ENCODE data around the gene LRMDA. TPM values are rescaled to one million over a fixed set of nuclear protein-coding genes. Genes with fewer than 3 reads are reported as not detected.

Gene LRMDA
- total and polyA plus RNA-seq, 2 donors from 2014 or later = 23.2 to 48.6 TPM

GRCh38 chr10:75649466-75649865 lies 218.0 kb downstream of the LRMDA start:
- DNase-seq = no peak
- Histone ChIP-seq H3K4me1 (ENCODE audit: control insufficient read depth in 2 of 3, insufficient read depth in 2 of 3, low read depth in 1 of 3, low read length in 3 of 3) (peaks cover 2 to 10% (median 4%) of the 10 kb centered on the region in 3 donors), H3K4me3 (ENCODE audit: low read length in 3 of 3) (no peak overlapping the region), H3K9ac (ENCODE audit: low read length in 3 of 3) (no peak overlapping the region), H3K27ac (ENCODE audit: low read depth in 2 of 2, low read length in 2 of 2) (no peak overlapping the region), H3K36me3 (ENCODE audit: control insufficient read depth in 2 of 3, insufficient read depth in 3 of 3, low read length in 3 of 3) (no peaks in the 10 kb centered on the region), H3K27me3 (ENCODE audit: control insufficient read depth, insufficient read depth, low read length) (no peaks in the 10 kb centered on the region), H3K9me3 (ENCODE audit: control insufficient read depth in 2 of 3, insufficient read depth in 1 of 3, low read length in 3 of 3) (no peaks in the 10 kb centered on the region)
- TF ChIP-seq, protein P1, sequence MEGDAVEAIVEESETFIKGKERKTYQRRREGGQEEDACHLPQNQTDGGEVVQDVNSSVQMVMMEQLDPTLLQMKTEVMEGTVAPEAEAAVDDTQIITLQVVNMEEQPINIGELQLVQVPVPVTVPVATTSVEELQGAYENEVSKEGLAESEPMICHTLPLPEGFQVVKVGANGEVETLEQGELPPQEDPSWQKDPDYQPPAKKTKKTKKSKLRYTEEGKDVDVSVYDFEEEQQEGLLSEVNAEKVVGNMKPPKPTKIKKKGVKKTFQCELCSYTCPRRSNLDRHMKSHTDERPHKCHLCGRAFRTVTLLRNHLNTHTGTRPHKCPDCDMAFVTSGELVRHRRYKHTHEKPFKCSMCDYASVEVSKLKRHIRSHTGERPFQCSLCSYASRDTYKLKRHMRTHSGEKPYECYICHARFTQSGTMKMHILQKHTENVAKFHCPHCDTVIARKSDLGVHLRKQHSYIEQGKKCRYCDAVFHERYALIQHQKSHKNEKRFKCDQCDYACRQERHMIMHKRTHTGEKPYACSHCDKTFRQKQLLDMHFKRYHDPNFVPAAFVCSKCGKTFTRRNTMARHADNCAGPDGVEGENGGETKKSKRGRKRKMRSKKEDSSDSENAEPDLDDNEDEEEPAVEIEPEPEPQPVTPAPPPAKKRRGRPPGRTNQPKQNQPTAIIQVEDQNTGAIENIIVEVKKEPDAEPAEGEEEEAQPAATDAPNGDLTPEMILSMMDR (IDR thresholded peaks at IDR 0.05; ENCODE audit: borderline replicate concordance, extremely low read depth, insufficient read depth) = no peak
- FAIRE-seq = no peak
- intact Hi-C loops (cut with DNase I) = no loop called here

- Histone ChIP-seq H3K27me3 (ENCODE audit: control insufficient read depth, insufficient read depth, low read length) (no peaks in the 10 kb centered on the region), H3K27ac (ENCODE audit: low read depth in 2 of 2, low read length in 2 of 2) (no peak overlapping the region), H3K9ac (ENCODE audit: low read length in 3 of 3) (no peak overlapping the region), H3K9me3 (ENCODE audit: control insufficient read depth in 2 of 3, insufficient read depth in 1 of 3, low read length in 3 of 3) (no peaks in the 10 kb centered on the region), H3K4me1 (ENCODE audit: control insufficient read depth in 2 of 3, insufficient read depth in 2 of 3, low read depth in 1 of 3, low read length in 3 of 3) (peaks cover 2 to 16% (median 10%) of the 10 kb centered on the region in 3 donors), H3K36me3 (ENCODE audit: control insufficient read depth in 2 of 3, insufficient read depth in 3 of 3, low read length in 3 of 3) (no peaks in the 10 kb centered on the region), H3K4me3 (ENCODE audit: low read length in 3 of 3) (no peak overlapping the region)
- intact Hi-C loops (cut with DNase I) = no loop called here
- no peak for DNase-seq
- TF ChIP-seq, protein P1 (IDR thresholded peaks at IDR 0.05; ENCODE audit: borderline replicate concordance, extremely low read depth, insufficient read depth) = no peak
- FAIRE-seq = no peak
Observed at GRCh38 chr10:75650648-75651047, 219.2 kb downstream of the LRMDA start.

GRCh38 chr10:75651417-75651816 lies 220.0 kb downstream of the LRMDA start:
- Histone ChIP-seq H3K9ac (ENCODE audit: low read length in 3 of 3) (no peak overlapping the region), H3K36me3 (ENCODE audit: control insufficient read depth in 2 of 3, insufficient read depth in 3 of 3, low read length in 3 of 3) (no peaks in the 10 kb centered on the region), H3K4me3 (ENCODE audit: low read length in 3 of 3) (no peak overlapping the region), H3K27ac (ENCODE audit: low read depth in 2 of 2, low read length in 2 of 2) (no peak overlapping the region), H3K27me3 (ENCODE audit: control insufficient read depth, insufficient read depth, low read length) (no peaks in the 10 kb centered on the region), H3K4me1 (ENCODE audit: control insufficient read depth in 2 of 3, insufficient read depth in 2 of 3, low read depth in 1 of 3, low read length in 3 of 3) (peaks cover 2 to 17% (median 11%) of the 10 kb centered on the region in 3 donors), H3K9me3 (ENCODE audit: control insufficient read depth in 2 of 3, insufficient read depth in 1 of 3, low read length in 3 of 3) (no peaks in the 10 kb centered on the region)
- DNase-seq (no peak), FAIRE-seq (no peak)
- TF ChIP-seq, protein P1 (IDR thresholded peaks at IDR 0.05; ENCODE audit: borderline replicate concordance, extremely low read depth, insufficient read depth) = no peak
- intact Hi-C loops (cut with DNase I) = no loop called here

DNA sequence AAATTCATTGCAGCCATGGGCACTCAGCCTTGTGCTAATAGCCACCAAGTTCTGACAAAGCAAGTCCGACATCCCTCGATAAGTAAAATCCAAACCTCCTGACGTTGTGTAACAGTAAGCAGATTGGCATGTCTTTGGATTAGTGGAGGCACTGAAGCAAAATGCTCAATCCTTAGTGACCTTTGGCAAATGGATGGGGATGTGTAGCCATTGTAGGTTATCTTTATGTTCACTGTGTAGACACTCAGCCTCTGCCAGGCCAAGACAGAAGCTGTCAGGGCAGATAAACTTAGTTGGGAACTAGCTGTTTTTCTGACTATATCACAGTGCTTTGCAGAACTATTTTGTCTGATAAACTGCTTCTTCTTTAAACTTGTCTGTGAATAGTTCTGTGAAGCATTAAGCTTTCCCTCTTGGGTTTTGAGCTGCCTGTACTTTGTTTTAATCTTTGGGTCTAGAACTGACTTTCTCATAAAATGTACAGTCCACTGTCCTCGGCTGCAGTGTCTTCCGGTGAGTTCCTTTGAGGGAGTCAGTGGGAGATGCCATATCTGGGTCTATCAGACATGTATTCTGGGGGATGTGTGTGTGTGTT lies 220.8 kb downstream of the LRMDA start:
- Histone ChIP-seq H3K27ac (ENCODE audit: low read depth in 2 of 2, low read length in 2 of 2) (no peak overlapping the region), H3K4me1 (ENCODE audit: control insufficient read depth in 2 of 3, insufficient read depth in 2 of 3, low read depth in 1 of 3, low read length in 3 of 3) (peaks cover 2 to 13% (median 11%) of the 10 kb centered on the region in 3 donors), H3K27me3 (ENCODE audit: control insufficient read depth, insufficient read depth, low read length) (no peaks in the 10 kb centered on the region), H3K36me3 (ENCODE audit: control insufficient read depth in 2 of 3, insufficient read depth in 3 of 3, low read length in 3 of 3) (no peaks in the 10 kb centered on the region), H3K9me3 (ENCODE audit: control insufficient read depth in 2 of 3, insufficient read depth in 1 of 3, low read length in 3 of 3) (no peaks in the 10 kb centered on the region), H3K4me3 (ENCODE audit: low read length in 3 of 3) (no peak overlapping the region), H3K9ac (ENCODE audit: low read length in 3 of 3) (no peak overlapping the region)
- intact Hi-C loops (cut with DNase I) = no loop called here
- FAIRE-seq (no peak), DNase-seq (no peak)
- TF ChIP-seq, protein P1 (IDR thresholded peaks at IDR 0.05; ENCODE audit: borderline replicate concordance, extremely low read depth, insufficient read depth) = no peak
